Karpas-422 (cell line): Measurements from ENCODE around the gene PALLD. TPM values are rescaled to one million over a fixed set of nuclear protein-coding genes. Genes with fewer than 3 reads are reported as not detected.

ENCODE experiments used
- DNase-seq: peaks from one replicate; pipeline ENCODE4 v3.0.0-alpha.2; 2015
- H2AFZ ChIP-seq: fragments of 200-600 bp; sonication (generic); 2 replicates; pipeline ENCODE4 v1.6.1; 2014; ENCODE audit warnings: antibody characterized with exemption, low read length, mixed read lengths
- H3K27ac ChIP-seq: fragments of 200-600 bp; sonication (generic); 2 replicates; pipeline ENCODE4 v1.5.1; 2014; ENCODE audit warnings: mild to moderate bottlenecking, low read length, moderate library complexity
- H3K27me3 ChIP-seq: fragments of 200-600 bp; sonication (generic); 2 replicates; pipeline ENCODE4 v1.6.1; 2014; ENCODE audit warnings: low read length, mixed read lengths
- H3K36me3 ChIP-seq: fragments of 200-600 bp; sonication (generic); 2 replicates; pipeline ENCODE4 v1.6.1; 2014; ENCODE audit warnings: low read length, mixed read lengths; ENCODE audit not compliant: insufficient read depth
- H3K4me1 ChIP-seq: fragments of 200-600 bp; sonication (generic); 2 replicates; pipeline ENCODE4 v1.6.1; 2014; ENCODE audit warnings: mild to moderate bottlenecking, low read length, mixed read lengths
- H3K4me2 ChIP-seq: fragments of 200-600 bp; sonication (generic); 2 replicates; pipeline ENCODE4 v1.6.1; 2014; ENCODE audit warnings: low read length, low read depth, mild to moderate bottlenecking; ENCODE audit not compliant: poor library complexity, severe bottlenecking
- H3K4me3 ChIP-seq: fragments of 200-600 bp; sonication (generic); 2 replicates; pipeline ENCODE4 v1.5.1; 2014; ENCODE audit warnings: mild to moderate bottlenecking, antibody characterized with exemption, low read length, mixed read lengths
- H3K79me2 ChIP-seq: fragments of 200-600 bp; sonication (generic); 2 replicates; pipeline ENCODE4 v1.6.1; 2014; ENCODE audit warnings: mild to moderate bottlenecking, low read length, mixed read lengths
- H3K9ac ChIP-seq: fragments of 200-600 bp; sonication (generic); 2 replicates; pipeline ENCODE4 v1.6.0; 2014; ENCODE audit warnings: low read length
- H3K9me2 ChIP-seq: fragments of 200-600 bp; sonication (generic), shearing (Covaris generic); replicated peaks from 2 replicates; pipeline ENCODE4 v1.6.0; 2014; ENCODE audit warnings: mild to moderate bottlenecking, low read length, moderate library complexity; ENCODE audit not compliant: insufficient read depth
- H3K9me3 ChIP-seq: fragments of 300-700, 200-600 bp; sonication (generic); 2 replicates; pipeline ENCODE4 v1.6.1; 2014; ENCODE audit warnings: low read length, mixed read lengths
- H4K20me1 ChIP-seq: fragments of 200-600 bp; sonication (generic); 2 replicates; pipeline ENCODE4 v1.6.1; 2014; ENCODE audit warnings: mild to moderate bottlenecking, antibody characterized with exemption, low read length, low read depth; ENCODE audit not compliant: insufficient read depth
- total RNA-seq: library from RNA; depleted of rRNA; stranded (reverse); fragments of >200 nt; shearing (Covaris generic); gene quantifications from 2 replicates; pipeline ENCODE4 v1.2.3, GENCODE V29; 2014; ENCODE audit warnings: low replicate concordance

The PALLD gene
- total RNA-seq, 1 experiment from 2014 or later = 0.71 TPM

DNA sequence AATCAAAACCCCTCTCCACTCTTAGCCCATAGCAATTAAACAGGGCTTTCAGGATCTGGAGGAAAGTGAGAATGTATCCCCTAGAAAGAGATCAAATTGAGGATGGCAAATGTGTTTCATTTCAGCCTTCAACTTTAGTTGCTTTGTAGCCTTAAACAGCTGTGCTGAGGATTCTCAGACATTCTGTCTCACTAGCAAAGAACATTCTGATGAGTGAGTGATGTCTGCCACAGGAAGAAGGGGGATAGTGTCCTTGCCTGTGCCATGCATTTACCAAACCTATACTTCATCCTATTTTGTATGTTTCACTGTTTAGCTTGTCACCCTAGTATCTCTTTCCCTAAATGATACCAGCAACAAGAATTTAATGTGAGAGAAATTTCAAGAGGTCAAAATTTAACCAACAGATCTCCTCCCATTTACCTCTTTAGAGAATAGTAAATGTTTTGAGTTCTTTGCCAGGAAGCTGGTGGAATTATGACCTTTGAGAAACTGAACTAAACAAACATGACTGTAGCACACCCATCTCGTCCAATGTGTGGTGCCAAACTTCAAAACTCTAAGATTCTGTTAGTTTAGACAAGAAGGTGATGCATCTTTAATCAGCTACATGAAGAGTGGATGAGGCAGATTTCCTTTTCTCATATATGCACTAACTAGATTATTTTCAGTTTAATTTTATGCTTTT is 165.6 kb downstream of the PALLD start:
- H3K9ac ChIP-seq = no peak overlapping the region
- H2AFZ ChIP-seq = no peak overlapping the region
- no peaks in the 10 kb centered on the region for H3K27me3 ChIP-seq
- no peaks in the 10 kb centered on the region for H4K20me1 ChIP-seq
- no peak overlapping the region for H3K4me2 ChIP-seq
- no peaks in the 10 kb centered on the region for H3K36me3 ChIP-seq
- no peak overlapping the region for H3K4me3 ChIP-seq
- no peak for DNase-seq
- no peaks in the 10 kb centered on the region for H3K79me2 ChIP-seq
- no peaks in the 10 kb centered on the region for H3K4me1 ChIP-seq
- H3K9me2 ChIP-seq = no peaks in the 10 kb centered on the region
- no peaks in the 10 kb centered on the region for H3K9me3 ChIP-seq
- H3K27ac ChIP-seq = no peak overlapping the region

DNA sequence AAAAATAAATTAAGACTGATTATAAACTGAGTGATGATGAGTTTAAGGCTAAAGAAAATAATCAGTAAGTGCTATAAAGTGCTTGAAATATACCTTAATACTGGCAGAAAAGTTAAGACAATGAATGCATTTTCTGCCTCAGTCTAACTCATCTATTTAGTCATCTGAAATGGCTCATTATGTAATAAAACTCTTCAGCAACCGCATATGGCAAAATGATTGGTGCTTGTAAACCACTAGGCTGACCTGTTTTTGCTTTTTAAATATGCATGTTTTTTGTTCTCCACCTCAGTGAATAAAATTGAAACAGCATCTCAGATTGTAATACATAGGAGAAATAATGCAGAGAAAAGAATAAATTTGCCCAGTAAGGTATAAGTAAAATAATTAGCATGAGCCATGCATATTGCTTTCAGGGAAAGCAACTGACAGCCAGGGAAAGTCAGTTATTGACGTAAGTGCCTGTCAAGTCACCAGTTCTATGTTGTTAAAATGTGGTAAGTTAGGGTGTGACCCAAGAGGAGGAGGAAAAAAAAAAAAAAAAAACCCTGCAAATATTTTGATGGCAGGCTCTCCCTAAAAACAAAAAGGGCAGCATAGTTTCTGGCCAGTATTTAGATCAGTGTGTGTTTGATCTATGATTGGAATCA is 167.5 kb downstream of the PALLD start:
- DNase-seq = no peak
- Histone ChIP-seq H2AFZ (no peak overlapping the region), H3K9ac (no peak overlapping the region), H3K79me2 (no peaks in the 10 kb centered on the region), H3K36me3 (no peaks in the 10 kb centered on the region), H4K20me1 (no peaks in the 10 kb centered on the region), H3K4me2 (no peak overlapping the region), H3K4me1 (no peaks in the 10 kb centered on the region), H3K27me3 (no peaks in the 10 kb centered on the region), H3K4me3 (no peak overlapping the region), H3K9me2 (no peaks in the 10 kb centered on the region), H3K27ac (no peak overlapping the region), H3K9me3 (no peaks in the 10 kb centered on the region)

DNA sequence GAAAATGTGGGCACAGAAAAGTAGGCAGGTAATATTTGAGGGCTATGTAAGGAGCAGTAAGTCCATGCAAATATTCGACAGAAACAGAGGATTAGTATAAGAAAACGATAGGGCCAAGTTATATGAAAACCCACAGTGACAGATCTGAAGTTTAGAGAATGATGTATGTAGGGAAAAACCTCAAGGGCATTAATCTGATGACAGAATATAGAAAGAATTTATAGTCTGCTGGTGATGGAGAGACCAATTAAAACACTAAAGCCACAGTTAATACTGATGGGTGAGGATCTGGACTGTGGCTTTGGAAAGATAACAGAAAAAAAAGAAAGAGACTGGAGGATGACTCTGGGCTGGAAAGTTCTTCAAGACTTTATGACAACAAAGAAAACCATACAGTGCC is 169.7 kb downstream of the PALLD start:
- no peaks in the 10 kb centered on the region for H4K20me1 ChIP-seq
- H3K4me3 ChIP-seq = no peak overlapping the region

DNA sequence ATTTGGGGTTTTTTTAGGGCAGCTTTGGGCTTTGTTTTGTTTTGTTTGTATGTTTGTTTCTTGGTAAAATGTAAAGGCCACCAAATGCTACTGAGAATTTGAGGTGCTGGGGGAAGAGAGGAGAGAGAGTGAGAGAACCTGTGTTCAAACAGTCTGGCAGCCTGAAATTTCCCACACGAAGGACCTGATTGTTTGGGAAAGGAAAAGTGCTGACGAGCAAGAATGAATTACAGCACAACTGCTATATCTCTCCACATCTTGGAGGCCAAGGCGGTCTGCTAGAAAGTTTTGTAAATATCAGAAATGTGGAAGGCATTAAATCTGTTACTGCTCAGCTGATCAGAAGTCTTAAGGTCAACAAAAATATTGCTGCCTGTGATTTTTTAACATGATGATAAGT is 170.5 kb downstream of the PALLD start:
- no peak overlapping the region for H3K9ac ChIP-seq
- no peak overlapping the region for H3K27ac ChIP-seq
- H4K20me1 ChIP-seq = no peaks in the 10 kb centered on the region
- no peak overlapping the region for H3K4me3 ChIP-seq
- H3K4me2 ChIP-seq = no peak overlapping the region
- H3K36me3 ChIP-seq = no peaks in the 10 kb centered on the region
- H2AFZ ChIP-seq = no peak overlapping the region
- H3K9me2 ChIP-seq = no peaks in the 10 kb centered on the region
- no peaks in the 10 kb centered on the region for H3K9me3 ChIP-seq
- no peaks in the 10 kb centered on the region for H3K4me1 ChIP-seq
- no peak for DNase-seq
- H3K27me3 ChIP-seq = no peaks in the 10 kb centered on the region
- H3K79me2 ChIP-seq = no peaks in the 10 kb centered on the region

More for the DNA sequence above, 169.7 kb downstream of the PALLD start:
- no peaks in the 10 kb centered on the region for H3K4me1 ChIP-seq
- H2AFZ ChIP-seq = no peak overlapping the region
- no peaks in the 10 kb centered on the region for H3K79me2 ChIP-seq
- no peak overlapping the region for H3K9ac ChIP-seq
- H3K36me3 ChIP-seq = no peaks in the 10 kb centered on the region
- no peaks in the 10 kb centered on the region for H3K27me3 ChIP-seq
- no peaks in the 10 kb centered on the region for H3K9me3 ChIP-seq
- no peak overlapping the region for H3K4me2 ChIP-seq
- H3K9me2 ChIP-seq = no peaks in the 10 kb centered on the region
- no peak for DNase-seq
- H3K27ac ChIP-seq = no peak overlapping the region

DNA sequence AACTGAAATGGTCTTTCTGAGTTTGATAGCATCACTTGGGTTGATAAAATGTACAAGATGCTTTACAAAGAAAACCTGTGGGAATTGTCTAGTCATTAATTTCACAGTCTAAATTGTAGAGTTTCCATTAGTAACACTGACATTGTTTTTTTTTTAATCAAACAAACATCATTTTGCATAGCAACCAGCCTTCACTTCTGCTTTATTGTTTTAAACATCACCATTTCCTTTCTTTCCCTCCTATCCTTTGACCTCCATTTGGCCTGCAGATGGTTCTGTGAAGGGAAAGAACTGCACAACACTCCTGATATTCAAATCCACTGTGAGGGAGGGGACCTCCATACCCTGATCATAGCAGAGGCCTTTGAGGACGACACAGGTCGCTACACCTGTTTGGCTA is 171.1 kb downstream of the PALLD start:
- no peaks in the 10 kb centered on the region for H3K36me3 ChIP-seq
- no peaks in the 10 kb centered on the region for H3K79me2 ChIP-seq
- H3K4me3 ChIP-seq = no peak overlapping the region

DNA sequence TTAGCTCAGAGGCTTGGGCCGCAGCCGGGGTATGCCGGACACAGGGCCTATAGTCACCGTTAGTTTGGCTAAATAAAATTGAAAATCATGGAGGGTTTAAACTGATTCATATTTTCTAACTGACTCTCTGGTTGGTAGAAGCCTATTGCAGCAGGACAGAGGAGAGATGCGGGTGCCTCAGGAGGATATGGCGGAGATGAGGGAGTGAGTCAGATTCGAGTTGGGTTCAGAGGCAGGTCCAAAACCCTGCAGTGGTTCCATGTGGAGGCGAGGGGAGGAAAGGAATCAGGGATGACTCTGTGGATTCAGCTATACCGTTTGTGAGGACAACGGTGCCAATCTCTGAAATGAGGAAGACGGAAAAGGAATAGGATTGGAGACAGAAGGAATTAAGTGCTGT is 176.6 kb downstream of the PALLD start:
- Histone ChIP-seq H3K27me3 (no peaks in the 10 kb centered on the region), H3K4me1 (no peaks in the 10 kb centered on the region), H3K79me2 (no peaks in the 10 kb centered on the region), H3K4me2 (no peak overlapping the region), H3K27ac (no peak overlapping the region), H3K9me3 (no peaks in the 10 kb centered on the region), H3K9ac (no peak overlapping the region), H3K4me3 (no peak overlapping the region), H2AFZ (no peak overlapping the region), H3K36me3 (no peaks in the 10 kb centered on the region), H3K9me2 (no peaks in the 10 kb centered on the region), H4K20me1 (no peaks in the 10 kb centered on the region)
- DNase-seq = no peak

More for the DNA sequence above, 171.1 kb downstream of the PALLD start:
- Histone ChIP-seq H3K9ac (no peak overlapping the region), H3K9me2 (no peaks in the 10 kb centered on the region), H3K4me2 (no peak overlapping the region), H4K20me1 (no peaks in the 10 kb centered on the region), H2AFZ (no peak overlapping the region), H3K4me1 (no peaks in the 10 kb centered on the region), H3K9me3 (no peaks in the 10 kb centered on the region), H3K27me3 (no peaks in the 10 kb centered on the region), H3K27ac (no peak overlapping the region)
- no peak for DNase-seq

DNA sequence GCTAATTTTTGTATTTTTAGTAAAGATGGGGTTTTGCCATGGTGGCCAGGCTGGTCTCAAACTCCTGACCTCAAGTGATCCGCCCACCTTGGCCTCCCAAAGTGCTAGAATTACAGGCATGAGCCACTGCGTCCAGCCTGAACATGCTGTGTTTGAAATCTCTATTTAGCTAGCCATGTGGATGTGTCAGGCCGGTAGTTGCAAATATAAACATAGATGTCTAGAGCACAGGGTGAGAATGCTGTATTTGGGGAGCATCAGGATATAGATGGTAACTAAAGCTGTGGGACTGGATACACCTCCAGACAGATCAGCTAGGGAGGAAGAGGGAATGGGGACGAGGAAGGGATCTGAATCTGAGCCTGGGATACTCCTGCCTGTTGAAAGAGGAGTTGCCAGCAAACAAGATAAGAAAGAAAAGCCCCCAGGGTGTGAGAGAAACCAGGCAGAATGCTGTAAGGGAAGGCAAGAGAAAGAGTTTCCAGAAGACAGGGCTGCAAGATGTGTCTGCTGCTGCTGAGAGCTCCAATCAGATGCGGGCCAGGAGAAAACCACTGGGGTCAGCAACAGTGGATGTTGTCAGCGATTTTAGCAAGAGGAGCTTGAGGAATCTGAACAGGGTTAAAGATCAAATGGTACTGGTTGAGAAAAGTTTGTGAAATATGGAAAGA is 177.4 kb downstream of the PALLD start:
- Histone ChIP-seq H3K9ac (no peak overlapping the region), H3K9me3 (no peaks in the 10 kb centered on the region), H3K4me3 (no peak overlapping the region), H3K27ac (no peak overlapping the region), H3K4me1 (no peaks in the 10 kb centered on the region), H3K9me2 (no peaks in the 10 kb centered on the region), H2AFZ (no peak overlapping the region), H4K20me1 (no peaks in the 10 kb centered on the region), H3K79me2 (no peaks in the 10 kb centered on the region), H3K4me2 (no peak overlapping the region), H3K36me3 (no peaks in the 10 kb centered on the region), H3K27me3 (no peaks in the 10 kb centered on the region)
- no peak for DNase-seq

DNA sequence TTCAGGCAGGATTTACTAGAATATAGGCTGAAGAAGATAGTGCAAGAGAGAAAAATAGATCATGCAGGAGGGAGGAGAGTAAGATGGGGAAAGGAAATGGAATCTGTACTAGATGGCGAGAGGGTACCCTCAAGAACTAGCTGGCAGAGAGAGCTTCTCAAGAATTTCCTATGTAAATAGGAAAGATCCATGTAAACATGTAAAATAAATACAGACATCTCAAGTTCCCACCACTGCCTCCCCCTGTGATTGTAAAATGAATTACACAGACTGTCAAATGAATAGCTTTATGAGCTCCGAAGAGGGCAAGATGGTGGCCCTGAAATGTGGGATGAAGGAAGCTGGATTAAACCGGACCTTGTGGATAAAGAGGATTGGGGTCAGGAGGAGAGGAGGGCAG is 178.0 kb downstream of the PALLD start:
- no peaks in the 10 kb centered on the region for H3K4me1 ChIP-seq
- H3K9me3 ChIP-seq = no peaks in the 10 kb centered on the region
- no peaks in the 10 kb centered on the region for H3K79me2 ChIP-seq
- H2AFZ ChIP-seq = no peak overlapping the region
- H3K9me2 ChIP-seq = no peaks in the 10 kb centered on the region
- H3K36me3 ChIP-seq = no peaks in the 10 kb centered on the region
- H3K27me3 ChIP-seq = no peaks in the 10 kb centered on the region
- DNase-seq = no peak
- no peak overlapping the region for H3K4me2 ChIP-seq
- H3K27ac ChIP-seq = no peak overlapping the region
- no peak overlapping the region for H3K4me3 ChIP-seq
- no peak overlapping the region for H3K9ac ChIP-seq
- H4K20me1 ChIP-seq = no peaks in the 10 kb centered on the region
